ENCODE measurements around the gene GHRL. TPM values are rescaled to one million over a fixed set of nuclear protein-coding genes. Genes with fewer than 3 reads are reported as not detected.

GHRL gene
- total and polyA plus RNA-seq, 2 donors (not counting 3 experiments of a cell fraction or from before 2014, with no cell fraction given), result not detected

GRCh38 chr3:10289787-10290355 lies 2.9 kb downstream of the GHRL start:
- CTCF ChIA-PET, result interaction anchor here (1.3 kb wide), 1 partner anchor 10 kb away, joined by 3 read pairs; no protein-coding TSS in a partner anchor
- FAIRE-seq, result no peak

More at GRCh38 chr3:10289787-10290355, 2.9 kb downstream of the GHRL start:
- no peaks in the 10 kb centered on the region for H3K9me3 ChIP-seq (replicated peaks; ENCODE audit: control insufficient read depth, insufficient read depth, low read length)
- TF ChIP-seq POLR2A (IDR thresholded peaks at IDR 0.05; ENCODE audit: low read depth, low read length), result no peak
- no peak for TF ChIP-seq MYC (IDR thresholded peaks at IDR 0.05; ENCODE audit: low read depth, low read length)
- TF ChIP-seq EZH2 (IDR thresholded peaks at IDR 0.05; ENCODE audit: borderline replicate concordance, low read depth, low read length, severe bottlenecking), result no peak
- no peak for TF ChIP-seq GATA2 (IDR thresholded peaks at IDR 0.05; ENCODE audit: insufficient read depth, insufficient read length, low read depth, low read length)
- TF ChIP-seq JUN (IDR thresholded peaks at IDR 0.05; ENCODE audit: borderline replicate concordance, insufficient read depth, insufficient read length, low read depth), result no peak
- TF ChIP-seq POLR2AphosphoS5 (IDR thresholded peaks at IDR 0.05; ENCODE audit: insufficient read depth, low read depth, low read length), result no peak
- TF ChIP-seq MAX (IDR thresholded peaks at IDR 0.05; ENCODE audit: insufficient read depth, insufficient read length), result no peak
- TF ChIP-seq CTCF (IDR thresholded peaks at IDR 0.05; ENCODE audit: extremely low read depth in 1 of 2, insufficient read depth in 1 of 2, low read depth in 1 of 2, low read length in 2 of 2), result no peak
- no peak for TF ChIP-seq FOS (IDR thresholded peaks at IDR 0.05; ENCODE audit: borderline replicate concordance, insufficient read depth, low read length)
- H3K9me1 ChIP-seq (replicated peaks; ENCODE audit: control insufficient read depth, extremely low read depth, insufficient read depth, low read length), result no peaks in the 10 kb centered on the region
- intact Hi-C loops (cut with micrococcal nuclease) (no loop called here), dilution Hi-C loops (cut with MboI; ENCODE audit: extremely low pct_ligation_motif_present, low sequenced_read_pairs) (no loop called here)
- DNase-seq (ENCODE audit: low read depth, low spot score), result no peak
- no peak overlapping the region for H3K9ac ChIP-seq (replicated peaks; ENCODE audit: extremely low read depth, insufficient read depth, low read length)
- no peaks in the 10 kb centered on the region for H3K79me2 ChIP-seq (ENCODE audit: control insufficient read depth, insufficient read depth, low read length)
- no peaks in the 10 kb centered on the region for H3K4me1 ChIP-seq (ENCODE audit: control insufficient read depth, extremely low read depth, insufficient read depth, low read length)
- POLR2A ChIA-PET, result no interaction called here
- no peak overlapping the region for H3K27ac ChIP-seq (ENCODE audit: insufficient read depth, low read depth, low read length)
- no peaks in the 10 kb centered on the region for H4K20me1 ChIP-seq (replicated peaks; ENCODE audit: control insufficient read depth, extremely low read depth, insufficient read depth, low read length)
- H2AFZ ChIP-seq (ENCODE audit: low read depth, low read length), result no peak overlapping the region
- BruUV-seq (replicated peaks), result no TSS peak
- no peaks in the 10 kb centered on the region for H3K27me3 ChIP-seq (ENCODE audit: control insufficient read depth in 2 of 2, insufficient read depth in 2 of 2, low read length in 2 of 2)
- H3K4me3 ChIP-seq (replicated peaks in 1 of 3; ENCODE audit: insufficient read depth in 1 of 3, low read depth in 1 of 3, low read length in 3 of 3), result no peak overlapping the region
- no peak overlapping the region for H3K4me2 ChIP-seq (ENCODE audit: insufficient read depth, low read length)
- H3K36me3 ChIP-seq (ENCODE audit: control insufficient read depth in 2 of 2, extremely low read depth in 1 of 2, insufficient read depth in 2 of 2, low read length in 2 of 2), result no peaks in the 10 kb centered on the region

Measured in endothelial cell of umbilical vein (primary cell).